ENCODE measurements around the gene ADISSP. TPM values are rescaled to one million over a fixed set of nuclear protein-coding genes. Genes with fewer than 3 reads are reported as not detected.

ADISSP gene
- total RNA-seq, 1 experiment from 2014 or later, result 244 TPM

GRCh38 chr20:3778976-3779375 lies 11.4 kb upstream of the ADISSP start:
- TF ChIP-seq EZH2 (IDR thresholded peaks at IDR 0.05; ENCODE audit: low read length, unreplicated experiment) (no peak), EZH2phosphoT487 (IDR thresholded peaks at IDR 0.05; ENCODE audit: borderline replicate concordance, low read length) (no peak)
- TF ChIP-seq, protein P1, sequence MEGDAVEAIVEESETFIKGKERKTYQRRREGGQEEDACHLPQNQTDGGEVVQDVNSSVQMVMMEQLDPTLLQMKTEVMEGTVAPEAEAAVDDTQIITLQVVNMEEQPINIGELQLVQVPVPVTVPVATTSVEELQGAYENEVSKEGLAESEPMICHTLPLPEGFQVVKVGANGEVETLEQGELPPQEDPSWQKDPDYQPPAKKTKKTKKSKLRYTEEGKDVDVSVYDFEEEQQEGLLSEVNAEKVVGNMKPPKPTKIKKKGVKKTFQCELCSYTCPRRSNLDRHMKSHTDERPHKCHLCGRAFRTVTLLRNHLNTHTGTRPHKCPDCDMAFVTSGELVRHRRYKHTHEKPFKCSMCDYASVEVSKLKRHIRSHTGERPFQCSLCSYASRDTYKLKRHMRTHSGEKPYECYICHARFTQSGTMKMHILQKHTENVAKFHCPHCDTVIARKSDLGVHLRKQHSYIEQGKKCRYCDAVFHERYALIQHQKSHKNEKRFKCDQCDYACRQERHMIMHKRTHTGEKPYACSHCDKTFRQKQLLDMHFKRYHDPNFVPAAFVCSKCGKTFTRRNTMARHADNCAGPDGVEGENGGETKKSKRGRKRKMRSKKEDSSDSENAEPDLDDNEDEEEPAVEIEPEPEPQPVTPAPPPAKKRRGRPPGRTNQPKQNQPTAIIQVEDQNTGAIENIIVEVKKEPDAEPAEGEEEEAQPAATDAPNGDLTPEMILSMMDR (conservative IDR thresholded peaks at IDR 0.05; ENCODE audit: low read depth, low read length), result no peak

DNA sequence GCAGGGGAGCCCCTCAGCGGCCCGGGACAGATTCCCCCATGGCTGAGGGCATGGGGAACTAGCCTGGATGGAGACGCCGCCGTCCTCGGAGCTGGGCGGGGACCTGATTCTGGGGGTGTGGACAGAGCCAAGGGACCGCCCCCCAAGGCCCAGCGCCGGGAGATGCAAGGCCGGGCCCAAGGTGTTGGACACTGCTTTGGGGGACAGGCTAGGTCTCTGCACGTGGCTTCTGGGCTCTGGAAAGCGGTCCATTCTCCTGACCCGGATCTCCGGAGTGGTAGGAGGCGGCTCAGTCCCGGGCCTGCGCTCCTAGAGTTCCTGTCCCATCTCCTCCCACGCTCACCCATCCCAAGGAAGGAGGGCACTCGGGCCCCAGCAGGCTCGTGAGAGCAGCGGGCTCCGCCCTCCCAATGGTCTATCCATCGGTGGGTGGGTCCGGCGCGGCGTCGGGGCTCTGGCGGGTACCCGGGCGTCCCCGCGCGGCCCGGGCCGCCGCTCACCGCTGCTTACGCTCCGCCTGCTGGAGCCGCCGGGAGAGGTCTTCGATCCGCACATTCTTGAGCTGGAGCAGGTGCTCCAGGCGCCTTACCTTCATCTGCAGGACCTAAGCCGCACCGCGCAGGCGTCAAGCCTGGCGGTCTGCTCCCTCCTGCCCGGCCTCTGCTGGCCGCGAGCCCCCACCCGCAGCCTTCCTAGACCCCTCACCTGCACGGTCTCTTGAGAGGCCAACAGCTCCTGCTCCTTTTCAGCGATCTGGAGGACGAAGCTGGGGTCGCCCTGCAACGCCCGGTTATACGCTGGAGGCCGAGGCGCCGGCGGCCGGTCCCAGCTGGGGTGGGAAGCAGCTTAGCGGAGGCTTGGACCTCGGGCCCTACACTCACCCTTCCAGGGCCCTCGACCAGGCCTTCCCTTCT lies 10.4 kb upstream of the ADISSP start:
- H4K20me1 ChIP-seq (ENCODE audit: low read length), result peaks cover under 1% of the 10 kb centered on the region; the same call in 1 of the 2 replicates
- no TSS peak for BruUV-seq (replicated peaks)
- ChIA-PET CTCF (interaction anchor here (0.6 kb wide), 2 partner anchors 8 to 214 kb away, joined by 3 to 4 read pairs; no protein-coding TSS in a partner anchor), POLR2A (ENCODE audit: unreplicated experiment) (interaction anchor here (0.6 to 0.9 kb wide), 2 partner anchors 9 to 845 kb away, joined by 3 to 5 read pairs; no protein-coding TSS in a partner anchor)
- H3K4me2 ChIP-seq (ENCODE audit: low read length), result peak overlapping the region; percentile 70
- H3K27ac ChIP-seq (ENCODE audit: low read length), result no peak overlapping the region
- peak overlapping the region; percentile 78 for H2AFZ ChIP-seq (ENCODE audit: low read length)
- H3K4me3 ChIP-seq (ENCODE audit: low read length), result peak overlapping the region; percentile 45
- intact Hi-C loops (cut with micrococcal nuclease), result no loop called here
- no peak for TF ChIP-seq EZH2phosphoT487 (IDR thresholded peaks at IDR 0.05; ENCODE audit: borderline replicate concordance, low read length)
- TF ChIP-seq, protein P1 (conservative IDR thresholded peaks at IDR 0.05; ENCODE audit: low read depth, low read length), result no peak
- no peak for TF ChIP-seq EZH2 (IDR thresholded peaks at IDR 0.05; ENCODE audit: low read length, unreplicated experiment)
- H3K9me3 ChIP-seq (ENCODE audit: low read length), result no peaks in the 10 kb centered on the region
- H3K79me2 ChIP-seq (ENCODE audit: low read length), result no peaks in the 10 kb centered on the region
- H3K9me2 ChIP-seq (replicated peaks; ENCODE audit: low read length), result no peaks in the 10 kb centered on the region
- peak; percentile 46 for ATAC-seq
- H3K27me3 ChIP-seq (ENCODE audit: low read length), result no peaks in the 10 kb centered on the region
- H3K36me3 ChIP-seq (ENCODE audit: low read depth, low read length), result no peaks in the 10 kb centered on the region
- H3F3A ChIP-seq (ENCODE audit: low read length, unreplicated experiment), result peaks cover 12% of the 10 kb centered on the region
- H3K9ac ChIP-seq (ENCODE audit: low read length), result no peak overlapping the region
- DNase-seq, result peak; percentile 24
- peaks cover 7% of the 10 kb centered on the region; the same call in 1 of the 2 replicates for H3K4me1 ChIP-seq (ENCODE audit: insufficient read depth, low read length)

More at GRCh38 chr20:3778976-3779375, 11.4 kb upstream of the ADISSP start:
- DNase-seq, result no peak
- no TSS peak for BruUV-seq (replicated peaks)
- H3F3A ChIP-seq (ENCODE audit: low read length, unreplicated experiment), result peaks cover 12% of the 10 kb centered on the region
- H3K79me2 ChIP-seq (ENCODE audit: low read length), result peaks cover 8% of the 10 kb centered on the region
- H3K27ac ChIP-seq (ENCODE audit: low read length), result no peak overlapping the region
- H3K4me2 ChIP-seq (ENCODE audit: low read length), result no peak overlapping the region
- H4K20me1 ChIP-seq (ENCODE audit: low read length), result peaks cover 11% of the 10 kb centered on the region
- H2AFZ ChIP-seq (ENCODE audit: low read length), result no peak overlapping the region
- no peaks in the 10 kb centered on the region for H3K9me2 ChIP-seq (replicated peaks; ENCODE audit: low read length)
- ChIA-PET POLR2A (ENCODE audit: unreplicated experiment) (interaction anchor here (0.9 kb wide), 1 partner anchor 10 kb away, joined by 3 read pairs; no protein-coding TSS in a partner anchor), CTCF (no interaction called here)
- H3K9ac ChIP-seq (ENCODE audit: low read length), result no peak overlapping the region
- no peaks in the 10 kb centered on the region for H3K9me3 ChIP-seq (ENCODE audit: low read length)
- intact Hi-C loops (cut with micrococcal nuclease), result no loop called here
- no peaks in the 10 kb centered on the region for H3K27me3 ChIP-seq (ENCODE audit: low read length)
- no peak for ATAC-seq
- peaks cover 17% of the 10 kb centered on the region; the same call in 1 of the 2 replicates for H3K4me1 ChIP-seq (ENCODE audit: insufficient read depth, low read length)
- H3K36me3 ChIP-seq (ENCODE audit: low read depth, low read length), result no peaks in the 10 kb centered on the region
- H3K4me3 ChIP-seq (ENCODE audit: low read length), result no peak overlapping the region
